ENCODE data around the gene KLHDC7B. TPM values are rescaled to one million over a fixed set of nuclear protein-coding genes. Genes with fewer than 3 reads are reported as not detected.
A peak's percentile ranks its signal among the peaks of the same experiment; 100 is the strongest.
"Not testable (repeated sequence)": the region's sequence is repeated elsewhere in the genome, so short reads cannot be mapped to it uniquely, and the experiment has no call there.

The KLHDC7B gene
- total RNA-seq, 1 donor from 2014 or later: not detected

DNA sequence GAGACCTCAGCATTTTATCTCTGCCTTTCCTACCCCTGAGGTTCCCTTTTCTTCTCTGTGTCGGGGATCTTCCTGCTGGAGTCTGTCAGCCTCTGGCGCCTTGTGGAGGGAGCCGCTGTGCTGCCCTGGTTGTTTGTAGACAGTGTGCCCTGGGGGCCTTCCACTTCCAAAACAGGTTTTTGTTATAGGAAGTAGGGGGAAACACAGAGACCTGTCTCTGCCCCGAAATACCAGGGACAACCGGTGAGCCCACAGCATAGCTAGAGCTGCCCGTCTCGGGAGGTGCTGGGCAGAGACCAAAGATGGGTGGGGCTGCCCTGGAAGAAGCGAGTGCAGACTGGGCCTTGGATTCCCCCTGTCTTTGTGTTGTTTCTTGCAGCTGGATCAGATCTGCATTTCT is 29.6 kb upstream of the KLHDC7B start:
- ATAC-seq: no peak
- intact Hi-C loops (cut with micrococcal nuclease): no loop called here
- DNase-seq: no peak

GRCh38 chr22:50516891-50517290 is 28.8 kb upstream of the KLHDC7B start:
- DNase-seq (no peak), ATAC-seq (no peak)
- intact Hi-C loops (cut with micrococcal nuclease): no loop called here

DNA sequence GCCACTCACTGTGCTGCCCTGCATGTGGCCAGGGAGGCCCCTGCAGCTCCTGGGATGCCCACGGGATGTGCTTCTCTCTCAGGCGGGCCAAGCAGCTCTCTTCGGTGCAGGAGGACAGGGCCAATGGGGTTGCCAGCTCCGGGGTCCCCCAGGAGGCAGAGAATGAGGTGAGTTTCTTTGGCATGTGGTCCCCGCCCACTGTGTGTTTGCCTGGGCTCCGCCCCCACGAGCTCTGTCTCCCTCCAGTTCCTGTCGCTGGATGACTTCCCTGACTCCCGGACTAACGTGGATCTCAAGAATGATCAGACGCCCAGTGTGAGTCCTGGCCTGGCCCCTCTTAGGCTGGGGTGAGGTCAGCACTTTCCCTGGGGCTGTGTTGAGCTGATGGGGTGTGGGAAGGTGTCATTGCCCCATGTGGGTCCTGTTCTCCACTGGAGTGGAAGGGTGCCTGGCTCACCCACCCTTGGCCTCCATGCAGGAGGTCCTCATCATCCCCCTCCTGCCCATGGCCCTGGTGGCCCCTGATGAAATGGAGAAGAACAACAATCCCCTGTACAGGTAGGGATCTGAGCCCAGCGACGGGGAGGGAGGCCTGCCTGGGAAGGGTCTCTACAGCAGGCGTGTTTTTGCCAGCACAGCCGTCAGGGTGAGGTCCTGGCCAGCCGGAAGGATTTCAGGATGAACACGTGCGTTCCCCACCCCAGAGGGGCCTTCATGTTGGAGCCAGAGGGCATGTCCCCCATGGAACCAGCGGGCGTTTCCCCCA is 28.0 kb upstream of the KLHDC7B start:
- intact Hi-C loops (cut with micrococcal nuclease): no loop called here
- DNase-seq (no peak), ATAC-seq (no peak)

DNA sequence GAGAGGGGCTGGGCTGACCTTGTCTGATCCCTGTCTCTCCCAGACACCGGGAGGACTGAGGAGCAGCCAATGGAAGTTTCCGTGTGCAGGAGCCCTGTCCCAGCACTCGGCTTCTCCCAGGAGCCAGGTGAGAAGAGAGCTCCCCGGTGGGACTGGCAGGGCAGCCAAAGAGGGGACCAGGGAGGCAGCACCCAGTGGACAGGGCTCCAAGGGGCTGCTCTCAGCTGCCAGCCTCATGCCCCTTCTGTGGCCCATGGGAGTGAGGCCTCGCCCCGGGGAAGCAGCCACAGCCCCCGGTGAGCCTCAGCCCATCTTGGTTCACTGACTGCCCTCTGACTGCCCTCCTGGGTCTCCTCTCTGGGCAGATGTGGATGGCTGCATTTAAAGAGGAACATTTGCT is 27.1 kb upstream of the KLHDC7B start:
- ATAC-seq: no peak
- DNase-seq: no peak
- intact Hi-C loops (cut with micrococcal nuclease): no loop called here

- intact Hi-C loops (cut with micrococcal nuclease): no loop called here
- DNase-seq: no peak
- ATAC-seq: no peak
These were observed 26.5 kb upstream of the KLHDC7B start for GRCh38 chr22:50519151-50519550.

- intact Hi-C loops (cut with micrococcal nuclease); ATAC-seq: not testable (repeated sequence)
These were observed 25.5 kb upstream of the KLHDC7B start for GRCh38 chr22:50520184-50520583.

DNA sequence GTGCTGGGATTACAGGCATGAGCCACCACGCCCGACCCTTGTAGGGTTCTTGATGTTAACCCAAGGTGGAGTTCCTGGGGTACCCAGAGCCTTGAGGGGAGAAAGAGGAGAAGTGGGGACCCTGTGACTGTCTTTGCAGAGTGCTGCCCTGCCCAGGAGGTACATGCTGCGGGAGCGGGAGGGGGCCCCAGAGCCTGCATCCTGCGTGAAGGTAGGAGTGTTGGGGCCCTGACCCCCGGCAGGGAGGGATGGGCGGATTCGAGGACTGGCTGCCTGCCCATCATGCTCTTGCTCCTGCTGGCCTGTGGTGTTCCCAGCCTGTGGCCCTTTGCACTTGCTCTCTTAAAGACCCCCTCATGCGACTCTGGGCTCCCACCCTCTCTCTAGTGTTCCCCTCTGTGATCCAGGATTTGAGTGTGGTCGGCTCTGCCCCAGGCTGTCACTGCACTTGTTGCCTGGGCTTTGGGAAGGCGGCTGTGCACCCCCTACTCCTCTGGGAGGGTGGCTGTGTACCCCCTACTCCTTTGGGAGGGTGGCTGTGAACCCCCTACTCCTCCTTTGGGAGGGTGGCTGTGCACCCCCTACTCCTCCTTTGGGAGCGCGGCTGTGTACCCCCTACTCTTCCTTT is 24.8 kb upstream of the KLHDC7B start:
- intact Hi-C loops (cut with micrococcal nuclease): no loop called here
- DNase-seq (peak; percentile 27), ATAC-seq (no peak)

More at GRCh38 chr22:50520184-50520583, 25.5 kb upstream of the KLHDC7B start:
- DNase-seq: not testable (repeated sequence)

- DNase-seq (peak; percentile 23), ATAC-seq (no peak)
- intact Hi-C loops (cut with micrococcal nuclease): no loop called here
These were observed 24.0 kb upstream of the KLHDC7B start for GRCh38 chr22:50521710-50522109.

- ATAC-seq (no peak), DNase-seq (peak; percentile 30)
- intact Hi-C loops (cut with micrococcal nuclease): no loop called here
These were observed 23.4 kb upstream of the KLHDC7B start for GRCh38 chr22:50522208-50522805.

- DNase-seq: peak; percentile 31
- intact Hi-C loops (cut with micrococcal nuclease): no loop called here
- no peak for ATAC-seq
These were observed 22.8 kb upstream of the KLHDC7B start for GRCh38 chr22:50522806-50523438.

DNA sequence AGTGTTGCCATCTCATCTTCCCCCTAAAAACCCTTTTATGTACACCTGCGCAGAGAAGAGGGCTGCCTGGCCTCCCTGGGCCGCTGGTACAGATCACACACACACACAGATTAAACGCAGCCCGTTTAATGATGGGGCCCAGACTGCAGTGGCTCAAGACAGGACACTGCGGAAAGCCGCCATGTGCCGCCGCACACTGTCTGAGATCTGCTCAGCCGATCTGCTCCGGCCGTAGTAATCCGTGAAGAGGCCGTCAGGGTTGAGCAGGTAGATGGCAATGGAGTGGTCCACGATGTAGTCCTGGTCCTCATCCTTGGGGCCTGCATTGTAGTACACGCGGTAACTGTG is 22.3 kb upstream of the KLHDC7B start:
- no peak for DNase-seq
- no peak for ATAC-seq
- intact Hi-C loops (cut with micrococcal nuclease): no loop called here

GRCh38 chr22:50523806-50524675 is 21.7 kb upstream of the KLHDC7B start:
- ATAC-seq: no peak
- intact Hi-C loops (cut with micrococcal nuclease): no loop called here
- no peak for DNase-seq

DNA sequence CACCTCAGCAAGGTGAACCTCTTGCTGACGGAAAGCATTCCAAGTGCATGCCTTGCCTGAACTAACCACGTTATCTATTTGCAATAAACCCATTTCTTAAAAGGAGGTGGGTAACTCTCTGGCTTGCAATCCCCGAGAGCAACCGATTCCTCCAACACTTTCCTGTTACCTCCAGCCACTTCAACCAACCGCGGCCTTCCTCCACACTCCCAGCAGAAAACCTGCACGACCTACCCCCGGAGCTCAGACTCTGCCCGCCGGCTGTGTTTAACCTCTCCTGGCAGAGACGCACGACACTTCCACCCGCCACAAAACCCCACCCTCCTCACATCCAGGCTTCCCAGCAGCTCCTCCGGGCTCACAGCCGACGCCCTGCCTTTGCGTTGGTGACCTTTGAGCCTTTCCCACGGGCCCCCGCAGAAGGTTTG is 21.0 kb upstream of the KLHDC7B start:
- intact Hi-C loops (cut with micrococcal nuclease): no loop called here
- ATAC-seq (no peak), DNase-seq (no peak)

DNA sequence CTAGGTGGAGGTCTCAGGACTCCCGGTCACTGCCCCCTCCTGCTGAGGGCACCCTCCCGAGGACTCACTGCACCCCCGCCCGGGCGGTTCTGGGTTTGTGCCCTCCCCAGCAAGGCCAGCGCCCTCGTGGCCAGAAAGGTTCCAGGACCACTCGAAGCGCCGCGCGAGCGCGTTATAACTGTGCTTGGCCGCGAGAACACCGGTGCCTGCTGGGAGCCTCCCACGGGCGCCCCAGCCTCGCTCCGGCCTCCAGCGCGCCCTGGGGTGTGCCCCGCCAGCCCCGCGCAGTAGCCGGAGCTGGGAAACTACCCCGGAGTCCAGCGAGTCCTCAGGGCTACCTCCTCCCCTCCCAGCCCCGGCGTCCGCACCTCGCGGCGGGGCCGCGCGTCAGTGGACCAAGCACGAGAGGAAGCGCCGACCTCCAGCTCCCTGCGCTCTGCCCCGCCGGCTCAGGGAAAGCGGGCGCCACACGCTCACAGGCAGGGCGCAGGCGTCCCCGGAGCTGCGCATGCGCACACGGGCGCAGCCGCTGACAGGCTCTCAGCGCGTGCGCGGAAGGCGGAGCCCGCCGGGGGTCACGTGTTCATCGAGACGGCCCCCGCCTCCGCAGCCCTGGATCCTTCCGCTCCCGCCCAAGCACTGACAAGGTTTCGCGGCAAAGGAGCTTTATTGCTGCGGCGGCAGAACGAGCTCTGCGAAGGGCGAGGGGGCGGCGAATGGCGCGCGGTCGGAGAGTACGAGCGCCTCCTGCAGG is 20.4 kb upstream of the KLHDC7B start, which contains the start of gene SCO2:
SCO2 (minus strand) TSS at position 495 of the 754 bp plus-strand sequence. CDS start 1,187 bp downstream, outside the sequence.
- ATAC-seq (peak; percentile 75), DNase-seq (peak; percentile 99)
- intact Hi-C loops (cut with micrococcal nuclease): no loop called here

GRCh38 chr22:50525858-50526107 is 19.9 kb upstream of the KLHDC7B start:
- intact Hi-C loops (cut with micrococcal nuclease): no loop called here
- no peak for DNase-seq
- peak; percentile 28 for ATAC-seq

DNA sequence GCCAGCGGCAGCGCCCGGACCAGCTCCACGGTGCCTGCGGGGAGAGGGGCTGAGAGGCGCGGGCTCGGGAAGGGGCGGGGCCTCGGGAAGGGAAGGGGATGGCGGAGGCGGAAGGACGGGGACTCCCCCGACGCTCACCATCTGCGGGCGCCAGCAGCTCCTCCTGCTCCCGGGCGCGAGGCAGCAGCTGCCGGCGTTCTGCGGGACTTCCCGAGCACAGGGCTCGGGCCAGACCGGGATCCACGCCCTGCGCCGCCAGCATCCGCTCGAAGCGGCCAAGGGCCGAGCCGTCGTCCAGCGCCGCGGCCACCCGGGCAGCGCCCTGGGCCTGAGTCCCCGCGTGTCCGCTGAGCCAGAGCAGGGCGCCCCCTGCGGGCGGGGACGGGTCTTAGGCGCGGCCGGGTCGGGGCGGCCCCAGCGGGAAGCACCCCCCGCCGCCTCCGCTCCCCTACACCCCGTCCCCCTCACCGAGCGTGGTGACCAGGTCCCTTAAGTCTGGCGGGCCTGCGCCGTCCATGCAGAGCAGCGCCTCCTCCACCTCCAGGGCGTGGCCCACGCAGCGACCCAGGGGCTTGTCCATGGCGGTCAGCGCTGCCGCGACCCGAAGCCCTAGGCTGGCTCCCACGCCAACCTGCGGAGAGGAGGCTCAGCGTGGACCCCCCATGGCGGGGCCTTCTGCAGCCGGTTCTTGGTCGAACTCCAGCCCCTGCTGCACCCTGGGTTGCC is 19.4 kb upstream of the KLHDC7B start:
- DNase-seq (peak; percentile 88), ATAC-seq (peak; percentile 41)
- intact Hi-C loops (cut with micrococcal nuclease): no loop called here

DNA sequence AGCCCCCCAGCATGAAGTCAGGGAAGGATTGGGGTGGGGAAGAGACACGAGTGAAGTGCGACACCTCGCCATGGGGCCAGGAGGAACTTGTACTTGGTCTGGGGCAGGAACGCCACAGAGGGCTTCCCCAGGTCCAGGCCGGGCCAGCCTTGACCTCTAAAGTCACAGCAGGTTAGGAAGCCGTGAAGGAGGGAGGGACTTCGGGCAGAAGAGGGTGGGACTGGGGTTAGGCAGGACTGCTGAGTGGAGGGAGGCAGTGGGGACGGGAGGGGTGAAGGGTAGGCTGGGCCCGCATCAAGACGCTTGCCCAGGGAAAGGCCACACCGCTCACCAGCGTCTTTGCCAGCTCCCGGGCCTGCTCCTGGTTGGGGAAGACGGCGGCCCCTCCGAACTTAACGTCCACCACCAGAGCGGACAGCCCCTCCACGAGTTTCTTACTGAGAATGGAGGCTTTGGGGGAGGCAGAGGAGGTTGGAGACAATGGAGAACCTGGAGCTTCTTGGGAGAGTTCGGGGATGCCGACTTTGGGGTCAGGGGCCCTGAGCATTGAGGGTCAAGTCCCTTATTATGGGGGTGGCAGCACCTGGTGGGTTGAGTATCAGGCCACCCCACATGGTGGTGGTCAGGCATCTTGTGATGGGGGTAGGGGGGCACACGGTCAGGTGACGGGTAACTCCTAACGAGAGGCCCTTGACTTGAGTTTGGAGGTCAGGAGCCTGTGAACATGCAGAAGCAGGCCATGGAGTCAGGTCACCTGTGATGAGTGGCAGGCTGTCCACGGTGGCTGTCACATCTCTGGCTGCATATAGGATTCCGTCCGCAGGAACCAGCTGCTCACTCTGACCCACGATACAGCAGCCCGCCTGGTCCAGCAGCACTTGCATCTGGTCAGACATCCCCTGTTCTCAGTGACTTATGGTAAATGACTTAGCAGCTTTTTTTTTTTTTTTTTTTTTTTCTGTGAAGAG is 18.6 kb upstream of the KLHDC7B start:
- intact Hi-C loops (cut with micrococcal nuclease): no loop called here
- peak; percentile 73 for DNase-seq
- peak; percentile 6 for ATAC-seq

Measured in left ventricle myocardium superior (tissue), 1 donor.